Measurements from ENCODE around the gene LDLR. TPM values are rescaled to one million over a fixed set of nuclear protein-coding genes. Genes with fewer than 3 reads are reported as not detected.

The LDLR gene
- 54.8 TPM for polyA plus RNA-seq (2013, experiment 1 of 2)
- 55.5 TPM for polyA plus RNA-seq (2013, experiment 2 of 2)

GRCh38 chr19:11089254-11090013 lies at the start of gene LDLR:
LDLR (plus strand) TSS chr19:11089463; CDS start chr19:11089549, 86 bp downstream.
- H4K8ac ChIP-seq (ENCODE audit: low read depth, low read length), result no peak within 1 kb of the TSS
- peak; percentile 86 for DNase-seq (ENCODE audit: low spot score)
- H3K9ac ChIP-seq (ENCODE audit: low read depth, low read length, poor library complexity), result peak within 1 kb of the TSS; percentile 91
- no peak within 1 kb of the TSS for H3K4ac ChIP-seq (ENCODE audit: low read length)
- H2BK120ac ChIP-seq (ENCODE audit: low read depth, low read length), result peak within 1 kb of the TSS; percentile 87
- H3K27me3 ChIP-seq (ENCODE audit: control insufficient read depth in 3 of 3, insufficient read depth in 3 of 3, low read depth in 1 of 3, low read length in 3 of 3), result no peaks in the 10 kb centered on the region
- H3K23ac ChIP-seq (ENCODE audit: low read depth, low read length, poor library complexity), result peak within 1 kb of the TSS; percentile 99
- H2BK12ac ChIP-seq (ENCODE audit: low read length), result peak within 1 kb of the TSS; percentile 73
- H2BK5ac ChIP-seq (ENCODE audit: low read length), result peak within 1 kb of the TSS; percentile 99
- H3K14ac ChIP-seq (ENCODE audit: low read length), result peak within 1 kb of the TSS; percentile 75
- H3K4me3 ChIP-seq (ENCODE audit: low read length in 2 of 2), result peak within 1 kb of the TSS; percentile 56 to 88
- H2AK5ac ChIP-seq (ENCODE audit: low read depth, low read length), result peak within 1 kb of the TSS; percentile 99
- H3K36me3 ChIP-seq (replicated peaks in 1 of 2; ENCODE audit: control insufficient read depth in 2 of 2, insufficient read depth in 2 of 2, low read length in 2 of 2), result peaks cover 18 to 40% of the 10 kb centered on the region in 2 donors
- no CpG with 5 or more reads among the region's 43 CpGs for WGBS, 2 donors (ENCODE audit: extremely low coverage in 2 of 2, insufficient read length in 2 of 2, insufficient replicate concordance in 1 of 2)
- H3K4me2 ChIP-seq (ENCODE audit: insufficient read depth, low read length, poor library complexity, severe bottlenecking), result peak within 1 kb of the TSS; percentile 50
- H3K4me1 ChIP-seq (ENCODE audit: control insufficient read depth in 2 of 2, insufficient read depth in 1 of 2, low read depth in 1 of 2, low read length in 2 of 2), result peaks cover 9 to 12% of the 10 kb centered on the region in 2 donors
- H4K91ac ChIP-seq (ENCODE audit: low read depth, low read length, poor library complexity), result no peak within 1 kb of the TSS
- H3K27ac ChIP-seq (replicated peaks; ENCODE audit: low read length), result peak within 1 kb of the TSS; percentile 98
- H2BK15ac ChIP-seq (ENCODE audit: low read length), result peak within 1 kb of the TSS; percentile 83
- peak within 1 kb of the TSS; percentile 100 for H3K18ac ChIP-seq (ENCODE audit: low read length)
- H3K79me1 ChIP-seq (ENCODE audit: low read depth, low read length), result peaks cover 5% of the 10 kb centered on the region
- no peak within 1 kb of the TSS for H2AFZ ChIP-seq (ENCODE audit: low read length)
- H3K9me3 ChIP-seq (replicated peaks in 1 of 2; ENCODE audit: control insufficient read depth in 2 of 2, insufficient read depth in 1 of 2, low read depth in 1 of 2, low read length in 2 of 2), result no peaks in the 10 kb centered on the region

GRCh38 chr19:11041194-11041593 lies 48.1 kb upstream of the LDLR start:
- DNase-seq (ENCODE audit: low spot score), result no peak
- Histone ChIP-seq H2AFZ (ENCODE audit: low read length) (no peak overlapping the region), H3K4me3 (ENCODE audit: low read length in 2 of 2) (no peak overlapping the region), H4K91ac (ENCODE audit: low read depth, low read length, poor library complexity) (no peak overlapping the region), H2BK120ac (ENCODE audit: low read depth, low read length) (no peak overlapping the region), H2AK5ac (ENCODE audit: low read depth, low read length) (no peak overlapping the region), H2BK5ac (ENCODE audit: low read length) (no peak overlapping the region), H3K4ac (ENCODE audit: low read length) (no peak overlapping the region), H3K18ac (ENCODE audit: low read length) (no peak overlapping the region), H2BK12ac (ENCODE audit: low read length) (no peak overlapping the region), H3K27me3 (ENCODE audit: control insufficient read depth in 3 of 3, insufficient read depth in 3 of 3, low read depth in 1 of 3, low read length in 3 of 3) (no peaks in the 10 kb centered on the region), H3K9ac (ENCODE audit: low read depth, low read length, poor library complexity) (no peak overlapping the region), H4K8ac (ENCODE audit: low read depth, low read length) (no peak overlapping the region), H3K4me1 (ENCODE audit: control insufficient read depth in 2 of 2, insufficient read depth in 1 of 2, low read depth in 1 of 2, low read length in 2 of 2) (no peaks in the 10 kb centered on the region), H3K14ac (ENCODE audit: low read length) (no peak overlapping the region), H3K4me2 (ENCODE audit: insufficient read depth, low read length, poor library complexity, severe bottlenecking) (no peak overlapping the region), H3K23ac (ENCODE audit: low read depth, low read length, poor library complexity) (no peak overlapping the region), H3K27ac (replicated peaks; ENCODE audit: low read length) (no peak overlapping the region), H2BK15ac (ENCODE audit: low read length) (no peak overlapping the region), H3K79me1 (ENCODE audit: low read depth, low read length) (no peaks in the 10 kb centered on the region), H3K36me3 (replicated peaks in 1 of 2; ENCODE audit: control insufficient read depth in 2 of 2, insufficient read depth in 2 of 2, low read length in 2 of 2) (peaks cover 50 to 95% of the 10 kb centered on the region in 2 donors), H3K9me3 (replicated peaks in 1 of 2; ENCODE audit: control insufficient read depth in 2 of 2, insufficient read depth in 1 of 2, low read depth in 1 of 2, low read length in 2 of 2) (peaks cover 0 to 4% of the 10 kb centered on the region in 2 donors)
- no CpG with 5 or more reads among the region's 33 CpGs for WGBS, 2 donors (ENCODE audit: extremely low coverage in 2 of 2, insufficient read length in 2 of 2, insufficient replicate concordance in 1 of 2)

GRCh38 chr19:11041966-11042627 lies 47.2 kb upstream of the LDLR start:
- H2AFZ ChIP-seq (ENCODE audit: low read length), result no peak overlapping the region
- H3K27ac ChIP-seq (replicated peaks; ENCODE audit: low read length), result no peak overlapping the region
- no peak overlapping the region for H2BK5ac ChIP-seq (ENCODE audit: low read length)
- WGBS, 2 donors (ENCODE audit: extremely low coverage in 2 of 2, insufficient read length in 2 of 2, insufficient replicate concordance in 1 of 2), result no CpG with 5 or more reads among the region's 13 CpGs
- no peaks in the 10 kb centered on the region for H3K79me1 ChIP-seq (ENCODE audit: low read depth, low read length)
- H3K4me3 ChIP-seq (ENCODE audit: low read length in 2 of 2), result no peak overlapping the region
- no peak overlapping the region for H2BK12ac ChIP-seq (ENCODE audit: low read length)
- no peak overlapping the region for H2BK15ac ChIP-seq (ENCODE audit: low read length)
- no peak overlapping the region for H3K23ac ChIP-seq (ENCODE audit: low read depth, low read length, poor library complexity)
- H3K27me3 ChIP-seq (ENCODE audit: control insufficient read depth in 3 of 3, insufficient read depth in 3 of 3, low read depth in 1 of 3, low read length in 3 of 3), result no peaks in the 10 kb centered on the region
- no peaks in the 10 kb centered on the region for H3K4me1 ChIP-seq (ENCODE audit: control insufficient read depth in 2 of 2, insufficient read depth in 1 of 2, low read depth in 1 of 2, low read length in 2 of 2)
- no peak overlapping the region for H4K8ac ChIP-seq (ENCODE audit: low read depth, low read length)
- H3K4me2 ChIP-seq (ENCODE audit: insufficient read depth, low read length, poor library complexity, severe bottlenecking), result no peak overlapping the region
- H2BK120ac ChIP-seq (ENCODE audit: low read depth, low read length), result no peak overlapping the region
- no peak overlapping the region for H3K14ac ChIP-seq (ENCODE audit: low read length)
- no peak overlapping the region for H2AK5ac ChIP-seq (ENCODE audit: low read depth, low read length)
- H4K91ac ChIP-seq (ENCODE audit: low read depth, low read length, poor library complexity), result no peak overlapping the region
- no peak overlapping the region for H3K4ac ChIP-seq (ENCODE audit: low read length)
- H3K18ac ChIP-seq (ENCODE audit: low read length), result no peak overlapping the region
- no peak overlapping the region for H3K9ac ChIP-seq (ENCODE audit: low read depth, low read length, poor library complexity)
- peaks cover 0 to 4% of the 10 kb centered on the region in 2 donors for H3K9me3 ChIP-seq (replicated peaks in 1 of 2; ENCODE audit: control insufficient read depth in 2 of 2, insufficient read depth in 1 of 2, low read depth in 1 of 2, low read length in 2 of 2)
- peaks cover 48 to 95% of the 10 kb centered on the region in 2 donors for H3K36me3 ChIP-seq (replicated peaks in 1 of 2; ENCODE audit: control insufficient read depth in 2 of 2, insufficient read depth in 2 of 2, low read length in 2 of 2)
- no peak for DNase-seq (ENCODE audit: low spot score)

DNA sequence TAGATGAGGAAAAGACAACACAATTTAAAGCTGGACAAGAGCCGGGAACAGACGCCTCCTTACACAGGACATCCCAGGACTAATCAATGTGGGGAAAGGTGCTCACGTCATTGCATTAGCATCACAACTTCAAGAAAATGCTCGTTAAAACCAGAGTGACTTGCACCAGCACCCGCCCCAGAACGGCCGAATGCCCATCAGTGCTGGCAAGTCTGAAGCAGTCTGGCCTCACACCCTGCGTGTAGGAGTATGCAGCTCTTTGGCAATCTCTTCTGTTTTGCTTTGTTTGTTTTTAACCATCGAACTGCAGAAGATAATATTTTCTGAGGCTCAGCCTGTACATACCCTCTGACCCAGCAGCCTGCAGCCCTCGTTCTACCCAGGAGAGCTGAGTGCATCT lies 44.8 kb upstream of the LDLR start:
- no peak overlapping the region for H3K4ac ChIP-seq (ENCODE audit: low read length)
- no peak overlapping the region for H3K4me2 ChIP-seq (ENCODE audit: insufficient read depth, low read length, poor library complexity, severe bottlenecking)
- H3K9ac ChIP-seq (ENCODE audit: low read depth, low read length, poor library complexity), result no peak overlapping the region
- no peak overlapping the region for H2BK5ac ChIP-seq (ENCODE audit: low read length)
- H2BK15ac ChIP-seq (ENCODE audit: low read length), result no peak overlapping the region
- no peak overlapping the region for H2AK5ac ChIP-seq (ENCODE audit: low read depth, low read length)
- no peak overlapping the region for H3K14ac ChIP-seq (ENCODE audit: low read length)
- H4K91ac ChIP-seq (ENCODE audit: low read depth, low read length, poor library complexity), result no peak overlapping the region
- no peak overlapping the region for H3K18ac ChIP-seq (ENCODE audit: low read length)
- H3K27me3 ChIP-seq (ENCODE audit: control insufficient read depth in 3 of 3, insufficient read depth in 3 of 3, low read depth in 1 of 3, low read length in 3 of 3), result no peaks in the 10 kb centered on the region
- peaks cover 0 to 2% of the 10 kb centered on the region in 2 donors for H3K9me3 ChIP-seq (replicated peaks in 1 of 2; ENCODE audit: control insufficient read depth in 2 of 2, insufficient read depth in 1 of 2, low read depth in 1 of 2, low read length in 2 of 2)
- H3K4me1 ChIP-seq (ENCODE audit: control insufficient read depth in 2 of 2, insufficient read depth in 1 of 2, low read depth in 1 of 2, low read length in 2 of 2), result no peaks in the 10 kb centered on the region
- no peak overlapping the region for H2BK120ac ChIP-seq (ENCODE audit: low read depth, low read length)
- WGBS, 2 donors (ENCODE audit: extremely low coverage in 2 of 2, insufficient read length in 2 of 2, insufficient replicate concordance in 1 of 2), result no CpG with 5 or more reads among the region's 10 CpGs
- no peak overlapping the region for H3K23ac ChIP-seq (ENCODE audit: low read depth, low read length, poor library complexity)
- no peak overlapping the region for H4K8ac ChIP-seq (ENCODE audit: low read depth, low read length)
- H3K36me3 ChIP-seq (replicated peaks in 1 of 2; ENCODE audit: control insufficient read depth in 2 of 2, insufficient read depth in 2 of 2, low read length in 2 of 2), result peaks cover 42 to 94% of the 10 kb centered on the region in 2 donors
- peaks cover 3% of the 10 kb centered on the region for H3K79me1 ChIP-seq (ENCODE audit: low read depth, low read length)
- H3K4me3 ChIP-seq (ENCODE audit: low read length in 2 of 2), result no peak overlapping the region
- H2BK12ac ChIP-seq (ENCODE audit: low read length), result no peak overlapping the region
- DNase-seq (ENCODE audit: low spot score), result no peak
- H2AFZ ChIP-seq (ENCODE audit: low read length), result no peak overlapping the region
- no peak overlapping the region for H3K27ac ChIP-seq (replicated peaks; ENCODE audit: low read length)
